ENCODE measurements around the gene PNPLA5.
"Not testable (repeated sequence)": the region's sequence is repeated elsewhere in the genome, so short reads cannot be mapped to it uniquely, and the experiment has no call there.

PNPLA5 gene

GRCh38 chr22:43891360-43892182, at the start of gene PNPLA5:
PNPLA5 (minus strand) TSS chr22:43892013; CDS start chr22:43891880, 133 bp downstream.
- DNase-seq: peak; percentile 27 to 28

GRCh38 chr22:43941449-43941848, 49.6 kb upstream of the PNPLA5 start:
- DNase-seq: no peak

GRCh38 chr22:43931771-43932170, 40.0 kb upstream of the PNPLA5 start:
- no peak for DNase-seq

GRCh38 chr22:43928908-43929307, 37.1 kb upstream of the PNPLA5 start:
- no peak for DNase-seq

- no peak for DNase-seq
Observed at GRCh38 chr22:43928468-43928867, 36.7 kb upstream of the PNPLA5 start.

- DNase-seq: no peak
Observed at GRCh38 chr22:43926349-43926710, 34.5 kb upstream of the PNPLA5 start.

- no peak for DNase-seq
Observed at GRCh38 chr22:43925433-43926348, 33.9 kb upstream of the PNPLA5 start.

- DNase-seq: no peak
Observed at GRCh38 chr22:43924877-43925276, 33.1 kb upstream of the PNPLA5 start.

- peak; percentile 79 for DNase-seq
Observed at GRCh38 chr22:43923631-43924464, 32.0 kb upstream of the PNPLA5 start, which contains the start of gene PNPLA3. PNPLA3 (plus strand) TSS chr22:43923805; CDS start chr22:43923912, 107 bp downstream.

- DNase-seq: no peak
Observed at GRCh38 chr22:43923191-43923590, 31.4 kb upstream of the PNPLA5 start.

- no peak for DNase-seq
Observed at GRCh38 chr22:43922123-43922522, 30.3 kb upstream of the PNPLA5 start.

GRCh38 chr22:43921370-43921769, 29.6 kb upstream of the PNPLA5 start:
- no peak for DNase-seq

GRCh38 chr22:43919106-43919973, 27.5 kb upstream of the PNPLA5 start:
- DNase-seq: no peak

GRCh38 chr22:43917521-43917920, 25.7 kb upstream of the PNPLA5 start:
- no peak for DNase-seq

- no peak for DNase-seq
Observed at GRCh38 chr22:43911351-43911750, 19.5 kb upstream of the PNPLA5 start.

GRCh38 chr22:43910178-43910695, 18.4 kb upstream of the PNPLA5 start:
- no peak for DNase-seq

- DNase-seq: no peak
Observed at GRCh38 chr22:43909708-43910107, 17.9 kb upstream of the PNPLA5 start.

- no peak for DNase-seq
Observed at GRCh38 chr22:43905681-43906080, 13.9 kb upstream of the PNPLA5 start.

- peak in 1 of 2 experiments; percentile 13 for DNase-seq
Observed at GRCh38 chr22:43904412-43904811, 12.6 kb upstream of the PNPLA5 start.

GRCh38 chr22:43903033-43903432, 11.2 kb upstream of the PNPLA5 start:
- not testable (repeated sequence) for DNase-seq

- no peak for DNase-seq
Observed at GRCh38 chr22:43901976-43902643, 10.3 kb upstream of the PNPLA5 start.
